ENCODE results near the gene RPE.

GRCh38 chr2:210002158-210003157 is at the start of gene RPE:
- TF ChIP-seq, protein P1, sequence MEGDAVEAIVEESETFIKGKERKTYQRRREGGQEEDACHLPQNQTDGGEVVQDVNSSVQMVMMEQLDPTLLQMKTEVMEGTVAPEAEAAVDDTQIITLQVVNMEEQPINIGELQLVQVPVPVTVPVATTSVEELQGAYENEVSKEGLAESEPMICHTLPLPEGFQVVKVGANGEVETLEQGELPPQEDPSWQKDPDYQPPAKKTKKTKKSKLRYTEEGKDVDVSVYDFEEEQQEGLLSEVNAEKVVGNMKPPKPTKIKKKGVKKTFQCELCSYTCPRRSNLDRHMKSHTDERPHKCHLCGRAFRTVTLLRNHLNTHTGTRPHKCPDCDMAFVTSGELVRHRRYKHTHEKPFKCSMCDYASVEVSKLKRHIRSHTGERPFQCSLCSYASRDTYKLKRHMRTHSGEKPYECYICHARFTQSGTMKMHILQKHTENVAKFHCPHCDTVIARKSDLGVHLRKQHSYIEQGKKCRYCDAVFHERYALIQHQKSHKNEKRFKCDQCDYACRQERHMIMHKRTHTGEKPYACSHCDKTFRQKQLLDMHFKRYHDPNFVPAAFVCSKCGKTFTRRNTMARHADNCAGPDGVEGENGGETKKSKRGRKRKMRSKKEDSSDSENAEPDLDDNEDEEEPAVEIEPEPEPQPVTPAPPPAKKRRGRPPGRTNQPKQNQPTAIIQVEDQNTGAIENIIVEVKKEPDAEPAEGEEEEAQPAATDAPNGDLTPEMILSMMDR (IDR thresholded peaks at IDR 0.05), result no peak
- peak in 1 of 3 donors; percentile 35 for TF ChIP-seq POLR2AphosphoS5 (IDR thresholded peaks at IDR 0.05)
- no peak for TF ChIP-seq POLR2A (IDR thresholded peaks at IDR 0.05)

Measured in breast epithelium (tissue), 3 donors.